Measurements from ENCODE around the gene RSAD1.

Gene RSAD1

DNA sequence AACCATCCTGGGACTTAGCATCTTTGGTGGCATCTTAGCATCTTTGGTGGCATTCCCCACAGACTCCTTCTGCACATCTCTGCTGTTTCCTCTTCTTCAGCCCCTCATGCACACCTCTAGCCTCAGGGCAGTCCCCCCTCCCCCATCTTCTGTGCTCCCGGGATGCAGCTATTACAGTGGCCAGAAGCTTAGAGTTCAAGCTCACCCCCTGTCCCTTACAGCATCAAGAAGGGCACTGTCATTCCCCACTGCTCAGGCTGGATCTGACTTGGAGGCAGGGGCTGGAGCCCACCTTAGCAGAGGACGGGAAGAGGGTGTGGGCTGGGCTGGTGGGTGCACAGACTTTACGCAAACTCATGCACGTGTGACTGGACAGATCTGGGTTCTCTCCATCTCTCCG lies 54.5 kb downstream of the RSAD1 start:
- TF ChIP-seq, protein P1, sequence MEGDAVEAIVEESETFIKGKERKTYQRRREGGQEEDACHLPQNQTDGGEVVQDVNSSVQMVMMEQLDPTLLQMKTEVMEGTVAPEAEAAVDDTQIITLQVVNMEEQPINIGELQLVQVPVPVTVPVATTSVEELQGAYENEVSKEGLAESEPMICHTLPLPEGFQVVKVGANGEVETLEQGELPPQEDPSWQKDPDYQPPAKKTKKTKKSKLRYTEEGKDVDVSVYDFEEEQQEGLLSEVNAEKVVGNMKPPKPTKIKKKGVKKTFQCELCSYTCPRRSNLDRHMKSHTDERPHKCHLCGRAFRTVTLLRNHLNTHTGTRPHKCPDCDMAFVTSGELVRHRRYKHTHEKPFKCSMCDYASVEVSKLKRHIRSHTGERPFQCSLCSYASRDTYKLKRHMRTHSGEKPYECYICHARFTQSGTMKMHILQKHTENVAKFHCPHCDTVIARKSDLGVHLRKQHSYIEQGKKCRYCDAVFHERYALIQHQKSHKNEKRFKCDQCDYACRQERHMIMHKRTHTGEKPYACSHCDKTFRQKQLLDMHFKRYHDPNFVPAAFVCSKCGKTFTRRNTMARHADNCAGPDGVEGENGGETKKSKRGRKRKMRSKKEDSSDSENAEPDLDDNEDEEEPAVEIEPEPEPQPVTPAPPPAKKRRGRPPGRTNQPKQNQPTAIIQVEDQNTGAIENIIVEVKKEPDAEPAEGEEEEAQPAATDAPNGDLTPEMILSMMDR (IDR thresholded peaks at IDR 0.05; ENCODE audit: extremely low read depth, missing control alignments) = no peak
- DNase-seq (ENCODE audit: low spot score) = no peak

DNA sequence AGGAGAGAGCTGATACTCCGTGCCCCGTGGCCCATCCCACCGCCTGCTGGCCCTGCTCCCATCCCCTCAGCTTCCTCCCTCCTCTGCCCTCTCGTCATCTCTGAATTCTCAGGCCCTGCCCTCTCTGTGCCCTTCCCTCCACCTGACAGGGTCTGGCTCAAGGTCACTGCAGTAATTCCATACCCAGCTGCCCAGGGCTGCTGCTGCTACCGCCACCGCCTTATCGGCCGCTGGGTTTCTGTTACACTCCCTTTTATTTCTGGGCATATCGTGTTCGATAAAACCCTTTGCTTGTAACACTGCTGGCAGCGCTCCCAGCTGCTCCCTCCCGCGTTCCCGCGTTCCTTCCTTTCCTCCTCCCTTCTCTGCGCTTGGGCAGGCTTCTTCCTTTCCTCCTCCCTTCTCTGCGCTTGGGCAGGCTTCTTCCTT lies 55.1 kb downstream of the RSAD1 start:
- TF ChIP-seq, protein P1 (IDR thresholded peaks at IDR 0.05; ENCODE audit: extremely low read depth, missing control alignments) = no peak
- no peak for DNase-seq (ENCODE audit: low spot score)

DNA sequence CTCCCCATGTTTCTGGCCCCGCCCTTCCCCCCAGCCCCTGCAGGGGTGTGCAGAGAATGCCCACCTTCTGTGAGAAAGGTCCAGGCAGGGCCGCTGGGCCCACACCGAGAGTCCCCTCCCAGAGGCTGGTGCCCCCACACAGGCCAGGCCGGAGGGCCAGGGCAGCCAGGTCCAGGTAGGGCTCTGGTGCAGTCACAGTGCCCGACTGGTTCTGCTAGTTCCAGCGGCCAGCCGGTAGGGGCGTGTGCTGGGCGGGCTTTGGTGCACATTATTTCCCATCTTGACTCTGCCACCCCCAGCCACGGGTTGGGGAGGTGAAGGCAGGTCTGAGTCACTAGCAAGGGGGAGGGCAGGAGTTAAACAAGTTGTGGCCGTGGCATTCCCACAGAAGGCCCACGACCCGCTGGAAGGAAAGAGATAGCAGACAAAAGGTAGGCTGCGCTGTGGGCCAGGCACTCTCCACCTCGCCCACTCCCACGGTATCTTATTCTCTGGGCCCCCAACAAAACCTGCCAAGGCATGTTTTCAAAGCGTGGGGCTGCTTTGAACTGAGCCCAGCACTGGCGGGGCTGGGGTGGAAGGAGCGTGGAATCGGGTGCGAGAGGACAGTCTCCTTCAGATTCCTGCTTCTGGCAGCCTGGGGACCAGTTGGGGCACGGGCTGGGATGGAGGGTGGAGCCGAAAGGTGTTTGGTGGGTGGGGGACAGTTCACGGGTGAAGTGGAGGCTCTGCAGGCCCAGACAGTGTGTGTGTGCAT lies 55.7 kb downstream of the RSAD1 start:
- TF ChIP-seq, protein P1 (IDR thresholded peaks at IDR 0.05; ENCODE audit: extremely low read depth, missing control alignments) = no peak
- no peak for DNase-seq (ENCODE audit: low spot score)

DNA sequence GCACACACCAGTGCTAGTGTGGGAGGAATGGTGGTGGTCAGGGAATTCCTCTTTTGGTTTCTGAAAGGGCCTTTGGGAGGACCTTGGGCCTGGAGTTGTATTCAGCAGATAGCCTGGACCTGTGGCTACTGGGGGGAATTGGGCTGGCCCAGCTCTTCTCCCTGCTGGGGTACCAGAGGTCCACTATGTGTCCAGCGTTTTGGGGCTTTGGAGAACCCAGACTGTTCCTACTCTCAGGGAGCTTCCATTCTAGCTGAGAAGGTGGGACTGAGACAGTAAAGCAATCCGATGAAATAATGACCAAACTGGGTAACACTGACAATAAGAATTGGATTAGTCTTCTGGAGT lies 56.3 kb downstream of the RSAD1 start:
- no peak for DNase-seq (ENCODE audit: low spot score)
- TF ChIP-seq, protein P1 (IDR thresholded peaks at IDR 0.05; ENCODE audit: extremely low read depth, missing control alignments) = no peak

DNA sequence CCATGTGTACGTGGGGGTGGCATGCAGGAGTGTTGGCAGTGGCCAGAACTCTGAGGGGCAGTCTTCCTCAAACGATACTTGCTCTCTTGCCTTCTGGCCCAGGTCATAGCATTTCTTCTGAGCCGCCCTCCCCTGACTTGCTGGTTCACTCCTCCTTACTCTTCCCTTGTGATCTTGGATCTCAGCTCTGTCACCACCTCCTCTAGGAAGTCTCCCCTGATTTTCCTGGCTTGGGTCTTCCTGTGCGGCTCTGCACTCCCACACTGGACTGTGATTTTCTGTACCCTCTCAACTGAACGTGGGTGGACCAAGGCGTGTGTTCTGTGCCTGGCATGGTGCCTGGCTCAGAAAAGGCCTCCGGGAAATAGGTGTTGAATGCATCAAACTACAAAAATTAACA lies 56.7 kb downstream of the RSAD1 start:
- TF ChIP-seq, protein P1 (IDR thresholded peaks at IDR 0.05; ENCODE audit: extremely low read depth, missing control alignments) = no peak
- no peak for DNase-seq (ENCODE audit: low spot score)

All from GM20000 (cell line).